CD4-positive, alpha-beta T cell treated with Interferon alpha-2 for 1 hour (primary cell): Measurements from ENCODE around the gene FEN1.

Experiments
- DNase-seq, 2 donors: peaks; one replicate each; pipeline ENCODE4 v3.0.0-alpha.2; 2020 to 2022

The FEN1 gene, protein sequence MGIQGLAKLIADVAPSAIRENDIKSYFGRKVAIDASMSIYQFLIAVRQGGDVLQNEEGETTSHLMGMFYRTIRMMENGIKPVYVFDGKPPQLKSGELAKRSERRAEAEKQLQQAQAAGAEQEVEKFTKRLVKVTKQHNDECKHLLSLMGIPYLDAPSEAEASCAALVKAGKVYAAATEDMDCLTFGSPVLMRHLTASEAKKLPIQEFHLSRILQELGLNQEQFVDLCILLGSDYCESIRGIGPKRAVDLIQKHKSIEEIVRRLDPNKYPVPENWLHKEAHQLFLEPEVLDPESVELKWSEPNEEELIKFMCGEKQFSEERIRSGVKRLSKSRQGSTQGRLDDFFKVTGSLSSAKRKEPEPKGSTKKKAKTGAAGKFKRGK

GRCh38 chr11:61792310-61793082 lies at the start of gene FEN1, which contains the start of gene TMEM258:
FEN1 (plus strand) TSS chr11:61792911; CDS start chr11:61795362, 2,451 bp downstream.
TMEM258 (minus strand) TSS chr11:61792599; CDS start chr11:61792558, 41 bp downstream.
- DNase-seq: peak; percentile 88 to 89

DNA sequence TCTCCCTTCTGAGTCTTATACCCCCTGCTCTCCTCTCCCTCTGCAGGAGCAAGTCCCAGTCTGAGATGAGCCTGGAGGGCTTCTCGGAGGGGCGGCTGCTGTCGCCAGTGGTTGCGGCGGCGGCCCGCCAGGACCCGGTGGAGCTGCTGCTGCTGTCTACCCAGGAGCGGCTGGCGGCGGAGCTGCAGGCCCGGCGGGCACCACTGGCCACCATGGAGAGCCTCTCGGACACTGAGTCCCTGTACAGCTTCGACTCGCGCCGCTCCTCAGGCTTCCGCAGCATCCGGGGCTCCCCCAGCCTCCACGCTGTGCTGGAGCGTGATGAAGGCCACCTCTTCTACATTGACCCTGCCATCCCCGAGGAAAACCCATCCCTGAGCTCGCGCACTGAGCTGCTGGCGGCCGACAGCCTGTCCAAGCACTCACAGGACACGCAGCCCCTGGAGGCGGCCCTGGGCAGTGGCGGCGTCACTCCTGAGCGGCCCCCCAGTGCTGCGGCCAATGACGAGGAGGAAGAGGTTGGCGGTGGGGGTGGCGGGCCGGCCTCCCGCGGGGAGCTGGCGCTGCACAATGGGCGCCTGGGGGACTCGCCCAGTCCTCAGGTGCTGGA lies 49.1 kb upstream of the FEN1 start:
- DNase-seq: no peak

DNA sequence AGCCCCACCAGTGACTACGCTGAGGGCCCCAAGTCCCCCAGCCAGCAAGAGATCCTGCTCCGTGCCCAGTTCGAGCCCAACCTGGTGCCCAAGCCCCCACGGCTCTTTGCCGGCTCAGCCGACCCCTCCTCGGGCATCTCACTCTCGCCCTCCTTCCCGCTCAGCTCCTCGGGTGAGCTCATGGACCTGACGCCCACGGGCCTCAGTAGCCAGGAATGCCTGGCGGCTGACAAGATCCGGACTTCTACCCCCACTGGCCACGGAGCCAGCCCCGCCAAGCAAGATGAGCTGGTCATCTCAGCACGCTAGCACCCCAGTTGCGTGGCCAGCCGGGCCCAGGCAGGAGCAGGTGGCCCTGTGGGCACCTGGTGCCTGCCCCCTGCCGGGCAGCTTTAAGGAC lies 48.5 kb upstream of the FEN1 start:
- DNase-seq: no peak

DNA sequence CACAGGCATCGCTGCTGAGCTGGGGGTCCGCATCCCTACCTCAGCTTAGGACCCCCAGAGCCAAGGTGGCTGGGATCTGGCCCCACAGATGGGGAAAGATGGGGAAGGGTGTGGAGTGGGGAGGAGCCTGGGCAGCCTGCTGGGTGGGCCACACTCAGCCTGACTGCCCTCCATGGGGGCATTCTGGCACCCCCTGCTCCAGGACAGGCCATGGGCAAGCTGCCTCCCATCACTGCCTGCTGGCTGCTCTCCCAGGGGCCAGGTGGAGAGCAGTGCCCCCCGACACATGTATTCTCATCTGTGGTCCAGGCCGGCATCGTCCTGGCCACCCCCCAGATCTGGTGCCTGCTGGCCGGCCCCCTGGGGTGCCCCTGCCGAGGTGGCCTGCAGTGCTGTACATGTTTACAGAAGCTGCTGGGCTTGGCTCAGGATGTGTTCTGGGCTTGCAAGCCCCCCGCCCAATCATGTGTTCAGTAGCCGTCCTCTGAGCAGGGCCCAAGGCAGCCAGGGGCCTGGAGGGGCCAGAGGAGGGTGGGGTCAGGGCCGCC lies 48.0 kb upstream of the FEN1 start:
- DNase-seq: no peak

- no peak for DNase-seq
Observed at GRCh38 chr11:61745781-61746441, 46.8 kb upstream of the FEN1 start.

GRCh38 chr11:61746442-61747191 lies 46.1 kb upstream of the FEN1 start:
- DNase-seq: no peak

GRCh38 chr11:61747192-61747966 lies 45.3 kb upstream of the FEN1 start:
- peak; percentile 32 to 34 for DNase-seq

- no peak for DNase-seq
Observed at GRCh38 chr11:61747967-61748285, 44.8 kb upstream of the FEN1 start.

DNA sequence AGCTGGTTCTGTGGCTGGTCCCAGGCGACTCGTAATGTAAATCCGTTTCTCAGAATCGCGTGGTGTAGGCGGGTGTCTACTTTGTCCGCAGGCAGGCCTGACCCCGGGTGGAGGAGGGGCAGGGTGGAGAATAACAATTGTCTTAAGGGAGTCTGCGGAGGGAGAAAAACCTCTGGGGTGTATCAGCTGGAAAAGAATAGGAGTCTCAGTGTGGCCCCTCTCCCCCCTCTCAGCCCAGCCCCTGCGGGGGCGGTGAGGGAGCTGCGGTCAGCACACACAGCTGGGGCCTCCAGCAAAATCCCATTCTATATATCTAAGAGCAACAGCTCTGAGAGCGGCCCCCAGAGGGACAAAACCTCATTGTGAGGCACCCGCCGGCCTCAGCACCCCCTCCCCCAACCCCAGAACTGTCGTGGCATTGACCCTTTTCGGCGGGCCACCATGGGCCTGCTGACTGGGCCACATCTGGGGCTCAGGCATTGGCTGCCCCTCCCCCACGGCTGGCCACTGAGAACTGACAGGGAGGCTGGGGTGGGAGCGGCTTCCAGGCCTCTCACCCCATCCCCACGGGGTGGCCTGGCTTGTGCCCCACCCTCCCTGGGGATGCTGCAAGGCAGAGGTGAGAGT lies 43.0 kb upstream of the FEN1 start:
- DNase-seq: no peak

- no peak for DNase-seq
Observed at GRCh38 chr11:61750631-61751273, 42.0 kb upstream of the FEN1 start.

DNA sequence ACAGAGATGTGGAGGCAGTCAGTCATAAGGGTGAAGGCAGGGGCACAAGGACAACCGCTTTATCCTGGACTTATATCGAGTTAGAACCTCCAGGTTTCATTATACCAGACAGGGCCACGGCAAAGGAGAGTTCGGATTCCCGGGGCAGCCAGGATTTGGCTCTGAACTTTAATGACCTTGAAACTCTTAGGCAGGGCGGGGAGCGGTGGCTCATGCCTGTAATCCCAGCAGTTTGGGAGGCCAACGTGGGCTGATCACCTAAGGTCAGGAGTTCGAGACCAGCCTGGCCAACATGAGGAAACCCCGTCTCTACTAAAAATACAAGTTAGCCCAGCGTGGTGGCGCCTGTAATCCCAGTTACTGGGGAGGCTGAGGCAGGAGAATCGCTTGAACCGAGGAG lies 41.3 kb upstream of the FEN1 start:
- no peak for DNase-seq

GRCh38 chr11:61752117-61752924 lies 40.4 kb upstream of the FEN1 start, which contains the start of gene MYRF:
MYRF (plus strand) TSS chr11:61752636; CDS start chr11:61752745, 109 bp downstream.
- peak; percentile 36 to 70 for DNase-seq

GRCh38 chr11:61752925-61753521 lies 39.7 kb upstream of the FEN1 start:
- no peak for DNase-seq

DNA sequence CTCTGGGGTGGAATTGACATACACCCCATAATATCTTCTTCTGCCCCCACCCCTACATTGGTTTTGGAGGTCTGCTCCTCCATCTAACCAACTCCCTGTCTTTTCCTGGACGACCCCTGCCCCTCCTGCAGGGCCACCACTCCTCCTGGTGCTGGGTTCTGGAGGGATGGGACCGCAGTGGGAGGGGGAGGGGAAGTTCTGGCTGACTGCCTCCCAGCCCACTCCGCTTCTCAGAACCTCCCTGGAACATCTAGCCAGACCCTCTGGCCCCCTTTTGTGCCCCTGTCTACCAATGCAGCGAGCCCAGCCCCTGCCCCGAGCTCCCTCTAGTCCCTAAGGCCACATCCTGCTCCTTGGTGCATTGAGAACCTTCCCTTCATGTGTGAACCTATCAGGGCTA lies 39.0 kb upstream of the FEN1 start:
- DNase-seq: no peak

GRCh38 chr11:61754534-61755482 lies 37.9 kb upstream of the FEN1 start:
- DNase-seq: no peak

- DNase-seq: no peak
Observed at GRCh38 chr11:61756147-61756451, 36.6 kb upstream of the FEN1 start.

DNA sequence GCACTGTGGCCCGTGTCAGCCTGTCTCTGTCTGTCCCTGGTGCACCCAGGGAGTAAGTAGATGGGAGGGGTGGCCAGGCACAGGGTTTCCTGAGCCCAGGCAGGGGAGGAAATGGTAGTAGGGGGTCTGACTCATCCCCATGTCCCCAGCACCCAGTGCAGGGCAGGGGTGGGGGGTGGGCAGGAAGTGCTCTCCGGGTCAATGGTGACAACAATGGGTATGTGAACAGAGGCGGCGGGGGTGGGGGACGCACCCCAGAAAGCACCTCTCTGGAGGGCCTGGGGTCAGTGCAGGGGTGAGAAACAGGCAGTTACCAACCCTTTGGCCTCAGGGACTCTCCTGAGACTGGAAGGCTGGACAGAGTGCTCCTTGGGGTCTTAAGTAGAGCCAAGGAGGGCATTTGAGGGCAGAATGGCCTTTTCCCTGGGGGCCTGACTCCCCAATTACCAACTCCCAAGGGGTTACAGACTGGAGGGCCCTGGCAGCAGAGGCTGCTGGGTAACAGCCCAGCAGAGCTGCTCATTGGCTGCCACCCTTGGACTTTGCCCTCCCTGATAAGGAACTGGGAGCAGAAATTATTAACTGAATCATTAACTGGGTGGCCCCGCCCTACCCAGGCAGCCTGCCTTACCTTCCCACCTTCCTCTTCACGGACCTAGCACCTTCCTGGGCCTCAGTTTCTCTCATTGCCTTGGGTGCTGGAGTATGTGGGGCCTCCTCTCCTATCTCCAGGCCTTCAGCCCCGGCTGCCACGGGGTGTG lies 36.1 kb upstream of the FEN1 start:
- peak in 1 of 2 donors; percentile 21 for DNase-seq
